ENCODE measurements around the gene ZNF667.

The ZNF667 gene

GRCh38 chr19:56476651-56477428, at the start of gene ZNF667:
TSS of gene ZNF667 (minus strand) at chr19:56477345. CDS start at chr19:56462370, 14,975 bp downstream.
- Histone ChIP-seq H3K36me3 (replicated peaks; ENCODE audit: low read depth, low read length) (no peaks in the 10 kb centered on the region), H3K27me3 (ENCODE audit: low read depth, low read length) (no peaks in the 10 kb centered on the region), H3K4me1 (ENCODE audit: low read length) (no peaks in the 10 kb centered on the region), H3K79me2 (ENCODE audit: low read length) (no peaks in the 10 kb centered on the region), H3K27ac (ENCODE audit: low read length) (no peak within 1 kb of the TSS), H3K4me3 (ENCODE audit: low read length) (no peak within 1 kb of the TSS), H3K4me2 (ENCODE audit: low read length) (no peak within 1 kb of the TSS), H3K9me3 (ENCODE audit: insufficient read depth, low read length) (peaks cover 17% of the 10 kb centered on the region), H3K9ac (ENCODE audit: low read length) (no peak within 1 kb of the TSS), H4K20me1 (ENCODE audit: insufficient read depth, low read length) (no peaks in the 10 kb centered on the region), H2AFZ (ENCODE audit: low read depth, low read length) (no peak within 1 kb of the TSS)
- no peak for TF ChIP-seq EZH2phosphoT487 (IDR thresholded peaks at IDR 0.05; ENCODE audit: low read depth)
- TF ChIP-seq, protein P1, sequence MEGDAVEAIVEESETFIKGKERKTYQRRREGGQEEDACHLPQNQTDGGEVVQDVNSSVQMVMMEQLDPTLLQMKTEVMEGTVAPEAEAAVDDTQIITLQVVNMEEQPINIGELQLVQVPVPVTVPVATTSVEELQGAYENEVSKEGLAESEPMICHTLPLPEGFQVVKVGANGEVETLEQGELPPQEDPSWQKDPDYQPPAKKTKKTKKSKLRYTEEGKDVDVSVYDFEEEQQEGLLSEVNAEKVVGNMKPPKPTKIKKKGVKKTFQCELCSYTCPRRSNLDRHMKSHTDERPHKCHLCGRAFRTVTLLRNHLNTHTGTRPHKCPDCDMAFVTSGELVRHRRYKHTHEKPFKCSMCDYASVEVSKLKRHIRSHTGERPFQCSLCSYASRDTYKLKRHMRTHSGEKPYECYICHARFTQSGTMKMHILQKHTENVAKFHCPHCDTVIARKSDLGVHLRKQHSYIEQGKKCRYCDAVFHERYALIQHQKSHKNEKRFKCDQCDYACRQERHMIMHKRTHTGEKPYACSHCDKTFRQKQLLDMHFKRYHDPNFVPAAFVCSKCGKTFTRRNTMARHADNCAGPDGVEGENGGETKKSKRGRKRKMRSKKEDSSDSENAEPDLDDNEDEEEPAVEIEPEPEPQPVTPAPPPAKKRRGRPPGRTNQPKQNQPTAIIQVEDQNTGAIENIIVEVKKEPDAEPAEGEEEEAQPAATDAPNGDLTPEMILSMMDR (IDR thresholded peaks at IDR 0.05; ENCODE audit: low read depth, low read length): no peak

DNA sequence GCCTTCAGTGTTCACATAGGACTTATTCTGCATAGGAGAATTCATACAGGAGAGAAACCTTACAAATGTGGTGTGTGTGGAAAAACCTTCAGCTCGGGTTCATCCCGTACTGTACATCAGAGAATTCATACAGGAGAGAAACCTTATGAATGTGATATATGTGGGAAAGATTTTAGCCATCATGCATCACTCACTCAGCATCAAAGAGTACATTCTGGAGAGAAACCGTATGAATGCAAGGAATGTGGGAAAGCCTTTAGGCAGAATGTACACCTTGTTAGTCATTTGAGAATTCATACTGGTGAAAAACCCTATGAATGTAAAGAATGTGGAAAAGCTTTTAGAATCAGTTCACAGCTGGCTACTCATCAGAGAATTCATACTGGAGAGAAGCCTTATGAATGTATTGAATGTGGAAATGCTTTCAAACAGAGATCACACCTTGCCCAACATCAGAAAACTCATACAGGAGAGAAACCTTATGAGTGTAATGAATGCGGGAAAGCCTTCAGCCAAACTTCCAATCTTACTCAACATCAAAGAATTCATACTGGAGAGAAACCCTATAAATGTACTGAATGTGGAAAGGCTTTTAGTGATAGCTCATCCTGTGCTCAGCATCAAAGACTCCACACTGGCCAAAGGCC, 48.2 kb upstream of the ZNF667 start:
- Histone ChIP-seq H3K79me2 (ENCODE audit: low read length) (no peaks in the 10 kb centered on the region), H2AFZ (ENCODE audit: low read depth, low read length) (no peak overlapping the region), H3K4me3 (ENCODE audit: low read length) (no peak overlapping the region), H3K9me3 (ENCODE audit: insufficient read depth, low read length) (peaks cover 42% of the 10 kb centered on the region; the same call in 1 of the 2 replicates), H3K27ac (ENCODE audit: low read length) (no peak overlapping the region), H3K4me1 (ENCODE audit: low read length) (no peaks in the 10 kb centered on the region), H3K9ac (ENCODE audit: low read length) (no peak overlapping the region), H3K27me3 (ENCODE audit: low read depth, low read length) (no peaks in the 10 kb centered on the region), H3K36me3 (replicated peaks; ENCODE audit: low read depth, low read length) (no peaks in the 10 kb centered on the region), H3K4me2 (ENCODE audit: low read length) (no peak overlapping the region), H4K20me1 (ENCODE audit: insufficient read depth, low read length) (no peaks in the 10 kb centered on the region)
- TF ChIP-seq, protein P1 (IDR thresholded peaks at IDR 0.05; ENCODE audit: low read depth, low read length): no peak
- TF ChIP-seq EZH2phosphoT487 (IDR thresholded peaks at IDR 0.05; ENCODE audit: low read depth): no peak

- Histone ChIP-seq H3K27me3 (ENCODE audit: low read depth, low read length) (no peaks in the 10 kb centered on the region), H3K4me3 (ENCODE audit: low read length) (no peak overlapping the region), H2AFZ (ENCODE audit: low read depth, low read length) (no peak overlapping the region), H3K36me3 (replicated peaks; ENCODE audit: low read depth, low read length) (no peaks in the 10 kb centered on the region), H3K27ac (ENCODE audit: low read length) (no peak overlapping the region), H3K9ac (ENCODE audit: low read length) (no peak overlapping the region), H3K79me2 (ENCODE audit: low read length) (no peaks in the 10 kb centered on the region), H3K4me1 (ENCODE audit: low read length) (no peaks in the 10 kb centered on the region), H3K4me2 (ENCODE audit: low read length) (no peak overlapping the region), H3K9me3 (ENCODE audit: insufficient read depth, low read length) (peaks cover 15% of the 10 kb centered on the region), H4K20me1 (ENCODE audit: insufficient read depth, low read length) (no peaks in the 10 kb centered on the region)
- TF ChIP-seq EZH2phosphoT487 (IDR thresholded peaks at IDR 0.05; ENCODE audit: low read depth): no peak
- TF ChIP-seq, protein P1 (IDR thresholded peaks at IDR 0.05; ENCODE audit: low read depth, low read length): no peak
Measured at GRCh38 chr19:56508290-56508778, 31.2 kb upstream of the ZNF667 start.
